K562 (cell line): ENCODE data around the gene PTPN18. TPM values are rescaled to one million over a fixed set of nuclear protein-coding genes. Genes with fewer than 3 reads are reported as not detected.

Experiments
- ARNT ChIP-seq, 2 experiments: fragments of 450-650 bp; IDR thresholded peaks; 2 replicates each; pipeline ENCODE4 v1.6.1; 2016; ENCODE audit warnings: mild to moderate bottlenecking in 1 of 2
- CBFB ChIP-seq: sonication (generic); formaldehyde crosslinking; IDR thresholded peaks from 2 replicates; pipeline ENCODE4 v1.4.0; 2020; ENCODE audit warnings: mild to moderate bottlenecking, missing genetic modification reagents
- LCOR ChIP-seq: sonication (generic); formaldehyde crosslinking; IDR thresholded peaks from 2 replicates; pipeline ENCODE4 v1.8.0; 2022; ENCODE audit warnings: mild to moderate bottlenecking, missing genetic modification reagents
- MIER1 ChIP-seq: fragments of 450-650 bp; IDR thresholded peaks from 2 replicates; pipeline ENCODE4 v1.6.1; 2016; ENCODE audit warnings: antibody characterized with exemption, mild to moderate bottlenecking, low read depth
- MLX ChIP-seq, 2 experiments: fragments of 450-650 bp in 1 of 2; sonication (generic) in 1 of 2; formaldehyde crosslinking; conservative IDR thresholded peaks; 2 replicates each; pipeline versions ENCODE4 v1.4.0 to v1.8.1; 2020 to 2022; ENCODE audit warnings: mild to moderate bottlenecking in 1 of 2, missing genetic modification reagents in 1 of 2
- MYBL2 ChIP-seq, 2 experiments: fragments of 450-650 bp in 1 of 2; sonication (generic) in 1 of 2; formaldehyde crosslinking in 1 of 2; IDR thresholded peaks; 2 replicates each; pipeline versions ENCODE4 v1.6.1 to v1.8.1; 2017 to 2022; ENCODE audit warnings: borderline replicate concordance in 1 of 2, inconsistent platforms in 1 of 2, low read depth in 1 of 2, mild to moderate bottlenecking in 1 of 2, missing genetic modification reagents in 1 of 2, moderate library complexity in 1 of 2
- NCOA4 ChIP-seq: fragments of 450-650 bp; IDR thresholded peaks from 2 replicates; pipeline ENCODE4 v1.6.1; 2018; ENCODE audit warnings: mild to moderate bottlenecking; ENCODE audit not compliant: partially characterized antibody
- NONO ChIP-seq, 2 experiments: fragments of 200-400 bp in 1 of 2; fragments of 450-650 bp in 1 of 2; formaldehyde crosslinking in 1 of 2; IDR thresholded peaks; 2 replicates each; pipeline ENCODE4 v1.6.1; 2017; ENCODE audit warnings: low read depth in 2 of 2, mild to moderate bottlenecking in 2 of 2, moderate library complexity in 2 of 2, low read length in 1 of 2
- SUPT5H ChIP-seq: fragments of 450-650 bp; IDR thresholded peaks from 2 replicates; pipeline ENCODE4 v1.6.1; 2016
- TEAD1 ChIP-seq, 2 experiments: fragments of 450-650 bp in 1 of 2; sonication (generic) in 1 of 2; formaldehyde crosslinking; IDR thresholded peaks; 2 replicates each; pipeline versions ENCODE4 v1.4.0 to v1.8.0; 2020 to 2022; ENCODE audit warnings: mild to moderate bottlenecking in 2 of 2, missing genetic modification reagents in 1 of 2
- YY1 ChIP-seq, 3 experiments: IDR thresholded peaks; 2 replicates each; pipeline ENCODE4 v1.6.1; 2011; ENCODE audit warnings: low read length in 2 of 3, mild to moderate bottlenecking in 2 of 3, moderate library complexity in 2 of 3, borderline replicate concordance in 1 of 3, control low read depth in 1 of 3, low read depth in 1 of 3; ENCODE audit not compliant: insufficient read depth in 3 of 3, insufficient replicate concordance in 2 of 3, control insufficient read depth in 1 of 3, insufficient read length in 1 of 3; ENCODE audit errors: extremely low read depth in 1 of 3
- ZBTB49 ChIP-seq: sonication (generic); formaldehyde crosslinking; IDR thresholded peaks from 2 replicates; pipeline ENCODE4 v1.8.0; 2022; ENCODE audit warnings: missing genetic modification reagents, mild to moderate bottlenecking, borderline replicate concordance
- polyA plus RNA-seq, 8 experiments: library from polyadenylated mRNA; depleted of rRNA in 4 of 8; stranded (reverse) in 5 of 8; unstranded in 3 of 8; fragments of >200 nt; fragmentation: Nextera tagmentation in 2 of 8; fragmentation: Illumina TruSeq in 1 of 8; extraction: Ambion mirVana in 2 of 8; extraction: Trizol in 1 of 8; gene quantifications; 2 replicates each; pipeline versions ENCODE4 v1.2.1 to v1.2.3, GENCODE V29; 2011 to 2014; ENCODE audit warnings: inconsistent platforms in 1 of 8, missing spikeins in 1 of 8
- total RNA-seq, 7 experiments: library from RNA; depleted of rRNA in 6 of 7; stranded (reverse); fragments of >200 nt in 6 of 7; fragmentation: Illumina TruSeq in 2 of 7; extraction: Trizol in 2 of 7; gene quantifications; 2 replicates each; pipeline versions ENCODE4 v1.2.1 to v1.2.3, GENCODE V29; 2011 to 2021; ENCODE audit warnings: low replicate concordance in 1 of 7
- TF ChIP-seq, protein P1 (sequence below): sonication (generic); formaldehyde crosslinking; IDR thresholded peaks from 2 replicates; pipeline ENCODE4 v1.8.0; 2022; ENCODE audit warnings: mild to moderate bottlenecking, missing genetic modification reagents
- TF ChIP-seq, protein P2 (sequence below): IDR thresholded peaks from 2 replicates; pipeline ENCODE4 v1.6.1; 2011; ENCODE audit not compliant: insufficient read length; ENCODE audit errors: extremely low read depth

Gene PTPN18
- total and polyA plus RNA-seq, 9 of the 15 experiments (the other 6 are each of a cell fraction or from before 2014, with no cell fraction given) = 11.6 to 90.7 (median 49.6) TPM

- no peak for TF ChIP-seq ZBTB49 (CRISPR knock-in tag)
- peak; percentile 48; the same call in 1 of the 2 replicates for TF ChIP-seq CBFB
- peak; percentile 58 to 69; a peak in 2 of 4 replicates for TF ChIP-seq ARNT (IDR thresholded peaks at IDR 0.05)
- no peak for TF ChIP-seq MIER1
- no peak for TF ChIP-seq NCOA4
- peak in 1 of 2 experiments; percentile 56; a peak in 1 of 4 replicates for TF ChIP-seq TEAD1 (CRISPR knock-in tag; IDR thresholded peaks at IDR 0.05)
- 0 out of 4 replicates have a peak, but pooled peaks of 1 of the 2 experiments have one; percentile 23 for TF ChIP-seq NONO (IDR thresholded peaks at IDR 0.05; ENCODE audit: low read depth in 2 of 2, low read length in 1 of 2)
- TF ChIP-seq, protein P1, sequence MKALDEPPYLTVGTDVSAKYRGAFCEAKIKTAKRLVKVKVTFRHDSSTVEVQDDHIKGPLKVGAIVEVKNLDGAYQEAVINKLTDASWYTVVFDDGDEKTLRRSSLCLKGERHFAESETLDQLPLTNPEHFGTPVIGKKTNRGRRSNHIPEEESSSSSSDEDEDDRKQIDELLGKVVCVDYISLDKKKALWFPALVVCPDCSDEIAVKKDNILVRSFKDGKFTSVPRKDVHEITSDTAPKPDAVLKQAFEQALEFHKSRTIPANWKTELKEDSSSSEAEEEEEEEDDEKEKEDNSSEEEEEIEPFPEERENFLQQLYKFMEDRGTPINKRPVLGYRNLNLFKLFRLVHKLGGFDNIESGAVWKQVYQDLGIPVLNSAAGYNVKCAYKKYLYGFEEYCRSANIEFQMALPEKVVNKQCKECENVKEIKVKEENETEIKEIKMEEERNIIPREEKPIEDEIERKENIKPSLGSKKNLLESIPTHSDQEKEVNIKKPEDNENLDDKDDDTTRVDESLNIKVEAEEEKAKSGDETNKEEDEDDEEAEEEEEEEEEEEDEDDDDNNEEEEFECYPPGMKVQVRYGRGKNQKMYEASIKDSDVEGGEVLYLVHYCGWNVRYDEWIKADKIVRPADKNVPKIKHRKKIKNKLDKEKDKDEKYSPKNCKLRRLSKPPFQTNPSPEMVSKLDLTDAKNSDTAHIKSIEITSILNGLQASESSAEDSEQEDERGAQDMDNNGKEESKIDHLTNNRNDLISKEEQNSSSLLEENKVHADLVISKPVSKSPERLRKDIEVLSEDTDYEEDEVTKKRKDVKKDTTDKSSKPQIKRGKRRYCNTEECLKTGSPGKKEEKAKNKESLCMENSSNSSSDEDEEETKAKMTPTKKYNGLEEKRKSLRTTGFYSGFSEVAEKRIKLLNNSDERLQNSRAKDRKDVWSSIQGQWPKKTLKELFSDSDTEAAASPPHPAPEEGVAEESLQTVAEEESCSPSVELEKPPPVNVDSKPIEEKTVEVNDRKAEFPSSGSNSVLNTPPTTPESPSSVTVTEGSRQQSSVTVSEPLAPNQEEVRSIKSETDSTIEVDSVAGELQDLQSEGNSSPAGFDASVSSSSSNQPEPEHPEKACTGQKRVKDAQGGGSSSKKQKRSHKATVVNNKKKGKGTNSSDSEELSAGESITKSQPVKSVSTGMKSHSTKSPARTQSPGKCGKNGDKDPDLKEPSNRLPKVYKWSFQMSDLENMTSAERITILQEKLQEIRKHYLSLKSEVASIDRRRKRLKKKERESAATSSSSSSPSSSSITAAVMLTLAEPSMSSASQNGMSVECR (CRISPR knock-in tag) = peak; percentile 77
- no peak for TF ChIP-seq YY1 (IDR thresholded peaks at IDR 0.05; ENCODE audit: borderline replicate concordance in 1 of 3, control insufficient read depth in 1 of 3, extremely low read depth in 1 of 3, insufficient read depth in 3 of 3, insufficient read length in 1 of 3, insufficient replicate concordance in 2 of 3, low read depth in 1 of 3, low read length in 2 of 3)
- TF ChIP-seq LCOR (CRISPR knock-in tag) = no peak
- TF ChIP-seq, protein P2, sequence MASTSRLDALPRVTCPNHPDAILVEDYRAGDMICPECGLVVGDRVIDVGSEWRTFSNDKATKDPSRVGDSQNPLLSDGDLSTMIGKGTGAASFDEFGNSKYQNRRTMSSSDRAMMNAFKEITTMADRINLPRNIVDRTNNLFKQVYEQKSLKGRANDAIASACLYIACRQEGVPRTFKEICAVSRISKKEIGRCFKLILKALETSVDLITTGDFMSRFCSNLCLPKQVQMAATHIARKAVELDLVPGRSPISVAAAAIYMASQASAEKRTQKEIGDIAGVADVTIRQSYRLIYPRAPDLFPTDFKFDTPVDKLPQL = no peak
- TF ChIP-seq MLX (CRISPR knock-in tag; conservative IDR thresholded peaks at IDR 0.05) = no peak
- TF ChIP-seq SUPT5H = peak; percentile 71
- no peak for TF ChIP-seq MYBL2 (IDR thresholded peaks at IDR 0.05; ENCODE audit: low read depth)
- no peak for TF ChIP-seq MYBL2 (CRISPR knock-in tag; IDR thresholded peaks at IDR 0.05; ENCODE audit: borderline replicate concordance)
Measured at GRCh38 chr2:130336877-130337734, 18.8 kb upstream of the PTPN18 start (continued).
